DMS153 treated with DMSO at 0.1 percent for 48 hours (cell line): Measurements from ENCODE around the gene FRMD4B.

Experiments used
- DNase-seq: peaks from one replicate; lab custom pipeline; 2025; ENCODE audit not compliant: unreplicated experiment; lab: John Stamatoyannopoulos, UW

FRMD4B gene

DNA sequence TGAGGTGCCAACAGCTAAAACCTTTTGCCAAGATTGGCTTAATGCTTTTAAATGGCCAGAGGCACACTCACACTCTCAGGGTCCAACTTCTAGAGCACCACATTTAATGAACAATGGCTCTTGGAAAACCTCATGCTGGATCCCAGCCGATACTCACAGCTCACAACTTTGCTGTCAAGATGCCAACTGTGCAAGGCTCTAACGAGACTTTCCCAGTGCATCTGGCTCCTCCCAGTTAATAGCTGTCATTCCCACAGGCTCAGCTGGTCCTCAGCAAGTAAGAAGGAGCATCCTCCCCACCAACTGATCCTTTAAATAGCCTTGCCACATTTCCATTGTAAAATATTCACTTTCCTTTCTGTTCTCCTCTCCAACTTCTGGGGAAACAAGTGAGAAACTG, 20.3 kb upstream of the FRMD4B start:
- no peak for DNase-seq

DNA sequence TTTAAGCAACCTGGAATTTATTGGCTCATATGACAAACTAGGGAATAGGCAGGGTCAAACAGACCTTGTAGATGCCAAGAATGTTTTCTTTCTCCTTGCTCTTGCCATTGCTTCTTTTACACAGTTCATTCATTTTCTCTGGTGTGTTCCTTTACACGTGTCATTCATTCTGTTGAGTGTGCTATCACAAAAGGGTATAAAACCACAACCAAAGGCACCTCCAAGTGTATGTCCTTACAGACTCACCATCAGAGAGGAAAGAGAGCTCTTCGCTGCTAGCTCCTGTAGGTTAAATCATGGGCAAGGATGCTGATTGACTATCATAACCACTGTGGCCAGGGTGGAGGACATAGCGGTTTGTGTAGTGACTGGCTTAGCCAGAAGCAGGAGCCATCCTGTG, 19.2 kb upstream of the FRMD4B start:
- no peak for DNase-seq

DNA sequence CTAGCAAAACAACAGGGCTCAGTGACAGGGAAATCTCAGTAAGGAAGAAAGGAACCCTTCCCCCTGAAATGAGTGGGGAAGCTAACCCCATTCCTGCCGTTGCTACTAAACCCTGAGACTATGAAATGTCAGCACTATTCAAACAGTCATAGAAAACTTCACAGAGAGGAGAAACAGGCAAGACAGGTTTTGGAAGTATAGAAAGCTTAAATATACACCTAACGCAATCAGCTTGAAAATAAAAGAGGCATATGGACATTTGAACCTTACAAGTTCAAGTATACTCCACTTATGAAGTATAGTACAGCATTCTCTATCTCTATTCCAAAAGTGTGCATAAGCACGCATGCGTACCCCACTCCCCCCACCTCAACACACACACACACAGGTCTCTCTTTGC, 17.6 kb upstream of the FRMD4B start:
- no peak for DNase-seq

DNA sequence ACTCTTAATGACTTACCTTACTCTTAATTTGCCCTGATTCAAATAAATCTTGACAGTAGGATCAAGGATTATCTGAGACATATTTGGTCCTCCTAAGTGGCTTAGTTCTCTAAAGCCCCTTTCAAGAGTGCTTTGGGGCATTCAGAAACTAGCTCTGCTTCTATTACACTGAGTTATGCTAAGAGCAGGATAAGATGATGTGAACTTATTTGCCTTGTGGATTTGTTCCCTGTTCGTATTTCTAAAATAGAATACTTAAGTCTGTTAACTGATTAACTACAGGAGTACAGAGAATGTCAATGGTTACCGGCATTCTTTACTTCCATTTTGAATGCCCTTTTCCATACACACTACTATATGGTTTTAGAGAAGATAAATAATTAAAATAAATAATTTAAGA, 14.8 kb upstream of the FRMD4B start:
- DNase-seq: no peak

DNA sequence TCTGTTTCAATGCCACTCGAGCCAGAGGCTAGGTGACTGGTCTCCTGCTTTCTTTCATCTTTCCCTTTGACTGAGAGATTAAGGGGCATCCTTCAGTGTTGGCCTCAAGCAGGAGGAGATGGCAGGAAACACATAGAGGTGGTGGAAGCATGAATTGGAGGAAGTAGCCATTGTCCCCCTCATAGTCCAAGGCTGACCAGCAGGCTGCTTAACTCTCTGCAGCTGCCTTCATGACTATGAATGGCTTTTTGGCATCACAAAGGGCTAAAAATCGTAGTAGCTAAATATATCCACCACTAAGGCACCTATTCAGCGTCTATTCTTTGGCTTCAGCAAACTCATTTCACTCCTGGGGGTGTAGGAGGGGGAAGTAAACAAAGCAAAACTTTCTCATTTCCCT, 7.0 kb upstream of the FRMD4B start:
- DNase-seq: no peak

DNA sequence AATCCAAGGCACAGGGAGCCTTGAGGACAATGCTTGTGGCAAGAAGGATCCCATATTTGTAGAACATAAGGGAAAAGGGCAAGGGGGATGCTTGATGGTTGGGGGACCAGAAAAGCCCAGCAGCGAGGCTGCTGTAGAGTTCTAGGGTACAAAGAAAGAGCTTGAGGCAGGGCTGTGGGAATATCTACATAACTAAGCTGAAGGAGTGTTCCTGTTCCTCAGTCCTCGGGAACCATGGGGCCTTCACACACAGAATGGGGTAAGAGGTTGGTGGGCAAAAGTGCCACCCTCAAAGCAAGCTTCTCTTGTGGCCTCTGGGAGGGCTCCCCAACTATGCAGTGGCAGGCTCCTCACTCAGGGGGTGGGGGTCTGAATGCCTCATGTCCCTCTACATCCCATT, 6.5 kb upstream of the FRMD4B start:
- DNase-seq: no peak

DNA sequence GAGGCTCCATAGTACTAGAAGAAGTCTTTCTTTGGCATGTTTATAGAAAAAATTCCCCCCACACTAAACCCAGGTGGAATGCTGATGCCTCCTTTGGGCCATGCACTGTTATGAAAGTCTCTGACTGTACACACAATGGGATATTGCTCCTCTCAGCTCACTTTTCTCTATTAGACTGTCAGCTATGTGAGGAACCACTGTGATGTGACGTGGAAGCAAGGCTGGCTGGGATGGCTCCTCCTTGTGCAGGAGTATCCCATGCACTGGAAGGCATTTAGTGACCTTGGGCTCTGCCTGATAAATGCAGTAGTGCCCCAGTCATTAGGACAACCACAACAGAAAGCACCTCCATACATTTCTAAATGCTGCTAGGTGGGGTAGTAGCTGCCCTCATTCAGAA, 5.7 kb upstream of the FRMD4B start:
- no peak for DNase-seq

DNA sequence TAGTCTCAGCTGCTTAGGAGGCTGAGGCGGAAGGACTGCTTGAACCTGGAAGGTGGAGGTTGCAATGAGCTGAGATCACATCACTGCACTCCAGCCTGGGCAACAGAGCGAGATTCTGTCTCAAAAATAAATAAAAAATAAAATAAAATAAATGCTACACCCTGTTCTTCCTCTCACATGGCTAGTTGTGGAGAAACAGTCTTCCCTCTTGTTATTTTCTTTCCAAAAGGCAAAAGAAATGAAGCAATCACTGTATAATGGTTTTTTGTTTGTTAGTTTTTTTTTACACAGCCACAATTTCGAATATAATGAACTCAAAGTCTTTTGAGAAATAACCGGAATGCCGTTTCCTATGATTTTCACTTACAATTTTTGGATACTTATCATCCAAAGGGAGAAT, 4.9 kb upstream of the FRMD4B start:
- DNase-seq: no peak

DNA sequence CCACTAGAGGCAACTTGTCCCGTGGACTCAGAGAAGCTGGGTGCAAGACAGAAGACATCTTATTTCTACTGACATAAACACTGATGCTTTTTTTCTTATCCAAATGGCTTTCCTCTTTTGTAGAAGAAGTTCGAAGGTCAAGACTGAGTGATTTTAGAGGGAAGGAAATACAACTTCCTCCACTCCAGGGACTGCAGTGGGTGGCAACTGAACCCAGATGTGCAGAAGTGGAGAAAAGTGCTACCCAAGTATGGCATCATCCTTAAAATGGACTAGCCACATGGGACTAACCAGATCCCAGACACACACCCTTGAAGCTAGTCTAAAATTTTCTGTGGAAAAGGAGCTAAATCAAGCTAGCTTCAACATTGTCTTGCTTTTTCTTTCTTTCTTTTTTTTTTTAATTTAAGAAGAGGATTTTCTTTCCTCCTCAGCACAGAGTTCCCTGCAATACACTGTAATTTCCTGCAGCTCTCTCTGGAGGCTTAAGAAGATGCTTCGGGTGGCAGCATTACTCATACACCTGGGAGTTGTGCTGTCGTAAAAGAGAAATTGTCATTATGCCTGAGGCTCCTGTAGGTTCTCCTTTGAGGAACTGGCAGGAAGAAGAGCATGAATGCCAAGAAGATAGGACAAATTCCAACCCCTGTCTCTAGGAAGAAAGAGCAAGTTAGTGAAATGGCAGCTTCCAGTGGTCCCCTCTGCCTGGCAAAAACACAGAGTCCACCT, 3.8 kb upstream of the FRMD4B start:
- no peak for DNase-seq

DNA sequence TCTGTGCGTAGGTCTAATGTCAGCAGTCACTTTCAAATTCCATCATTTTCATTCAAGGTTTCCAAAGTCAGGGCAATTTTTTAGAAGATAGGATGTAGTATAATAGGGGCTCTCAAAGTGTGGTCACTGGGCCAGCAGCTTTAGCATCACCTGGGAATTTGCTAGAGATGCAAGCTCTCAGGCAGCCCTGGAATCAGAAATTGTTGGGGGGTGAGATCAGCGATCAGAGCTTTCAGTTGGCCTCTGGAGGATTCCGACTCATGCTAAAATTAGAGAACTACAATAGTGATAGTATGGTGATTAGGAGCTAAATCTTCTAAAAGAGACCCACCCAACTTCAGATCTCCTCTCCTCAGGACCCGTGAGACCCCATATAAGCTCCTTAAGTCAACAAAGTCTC, 2.4 kb upstream of the FRMD4B start:
- no peak for DNase-seq

DNA sequence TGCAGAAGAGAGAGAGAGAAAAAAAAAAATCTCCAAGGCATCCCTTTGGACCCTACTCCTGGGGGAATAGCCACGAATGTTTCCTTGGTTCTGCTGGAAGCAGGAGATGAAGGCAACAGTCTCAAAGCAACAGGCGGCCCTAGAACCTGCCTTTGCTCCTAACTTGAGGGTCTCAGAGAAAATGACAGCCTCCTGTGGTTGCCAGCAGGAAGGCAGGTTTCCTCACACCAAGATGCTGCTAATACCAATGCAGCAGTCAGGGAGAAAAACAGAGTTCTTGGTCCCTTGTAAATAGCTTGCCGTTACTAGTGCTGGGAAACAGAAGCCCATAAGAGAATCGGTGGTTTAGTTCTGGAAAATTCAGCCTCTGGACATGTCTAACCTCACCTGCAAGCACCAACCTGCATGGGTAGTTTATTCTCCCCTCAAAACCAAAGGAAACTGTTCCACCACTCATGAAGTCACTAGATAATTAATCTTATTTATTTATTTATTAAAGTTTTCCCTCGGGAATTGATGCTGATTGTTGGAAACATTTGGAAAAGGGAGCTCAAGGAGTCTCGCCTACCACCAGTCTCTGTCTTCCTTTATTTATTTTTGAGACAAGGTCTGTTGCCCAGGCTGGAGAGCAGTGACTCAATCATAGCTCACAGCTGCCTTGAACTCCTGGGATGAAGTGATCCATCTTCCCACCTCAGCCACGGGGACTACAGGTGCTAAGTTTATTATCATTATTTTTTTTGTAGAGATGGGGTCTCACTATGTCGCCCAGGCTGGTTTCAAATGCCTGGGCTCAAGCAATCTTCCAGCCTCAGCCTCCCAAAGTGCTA, 883 bp upstream of the FRMD4B start:
- no peak for DNase-seq

DNA sequence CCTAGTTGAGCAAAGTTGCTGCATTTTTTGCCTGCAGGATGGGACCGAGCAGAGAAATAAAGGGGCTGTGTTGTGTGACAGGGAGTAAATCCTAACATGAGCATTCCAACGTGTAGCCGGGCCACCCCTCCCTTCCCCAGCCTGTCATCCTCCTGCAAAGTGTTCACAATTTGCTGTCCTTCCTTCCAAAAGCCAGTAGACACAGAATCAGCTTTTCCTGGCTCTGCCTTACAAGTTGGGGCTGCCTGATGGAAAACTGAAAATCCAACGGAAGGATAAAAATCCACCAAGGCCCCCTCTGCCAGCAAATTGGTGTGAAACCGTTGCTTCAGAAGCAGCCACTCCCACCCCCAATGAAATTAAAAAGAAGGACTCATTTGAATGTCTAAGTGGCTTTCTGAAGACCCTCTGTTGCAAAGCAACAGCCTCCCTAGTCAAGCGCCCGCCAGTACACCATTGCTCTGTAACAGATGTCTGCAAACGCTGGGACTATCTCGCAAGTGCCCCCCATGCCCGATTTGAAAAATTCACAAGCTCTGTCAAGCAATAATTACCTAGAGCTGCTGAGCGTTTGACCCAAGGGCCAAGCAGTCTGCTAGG, 665 bp downstream of the FRMD4B start:
- no peak for DNase-seq

DNA sequence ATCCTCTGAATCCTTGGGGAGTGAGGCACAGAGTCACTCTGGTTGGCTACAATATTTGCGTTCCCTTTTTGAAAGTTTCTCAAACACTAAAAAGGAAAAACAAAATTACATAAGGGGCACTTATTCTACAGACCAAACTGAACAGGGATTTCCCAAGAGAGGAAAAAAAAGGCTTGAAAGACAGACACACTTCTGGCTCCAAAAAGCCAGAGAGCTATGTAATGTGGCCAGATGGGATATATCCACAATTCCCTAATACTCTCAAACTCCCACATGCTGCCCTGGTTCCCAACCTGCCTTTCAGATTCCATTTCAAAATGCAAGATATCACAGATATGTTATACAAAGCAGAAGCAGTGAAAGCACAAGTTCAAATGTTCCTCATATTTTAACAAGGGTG, 1.6 kb downstream of the FRMD4B start:
- DNase-seq: no peak

DNA sequence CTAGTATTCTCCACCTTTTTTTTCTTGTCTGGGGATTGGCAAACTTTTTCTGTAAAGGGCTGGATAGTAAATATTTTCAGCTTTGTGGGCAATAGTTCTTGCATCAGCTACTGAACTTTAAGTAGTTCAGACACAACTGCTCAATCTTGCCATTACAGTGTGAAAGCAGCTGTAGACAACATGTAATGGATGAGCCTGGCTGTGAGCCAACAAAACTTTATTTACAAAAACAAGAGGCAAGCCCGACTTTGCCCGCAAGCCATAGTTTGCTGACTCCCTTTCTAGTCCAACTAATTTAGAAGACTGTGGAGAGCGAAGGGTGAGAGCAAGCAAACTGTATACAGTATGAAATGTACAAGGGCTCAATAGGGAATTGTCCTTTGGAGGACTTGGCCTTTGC, 6.2 kb downstream of the FRMD4B start:
- DNase-seq: no peak

DNA sequence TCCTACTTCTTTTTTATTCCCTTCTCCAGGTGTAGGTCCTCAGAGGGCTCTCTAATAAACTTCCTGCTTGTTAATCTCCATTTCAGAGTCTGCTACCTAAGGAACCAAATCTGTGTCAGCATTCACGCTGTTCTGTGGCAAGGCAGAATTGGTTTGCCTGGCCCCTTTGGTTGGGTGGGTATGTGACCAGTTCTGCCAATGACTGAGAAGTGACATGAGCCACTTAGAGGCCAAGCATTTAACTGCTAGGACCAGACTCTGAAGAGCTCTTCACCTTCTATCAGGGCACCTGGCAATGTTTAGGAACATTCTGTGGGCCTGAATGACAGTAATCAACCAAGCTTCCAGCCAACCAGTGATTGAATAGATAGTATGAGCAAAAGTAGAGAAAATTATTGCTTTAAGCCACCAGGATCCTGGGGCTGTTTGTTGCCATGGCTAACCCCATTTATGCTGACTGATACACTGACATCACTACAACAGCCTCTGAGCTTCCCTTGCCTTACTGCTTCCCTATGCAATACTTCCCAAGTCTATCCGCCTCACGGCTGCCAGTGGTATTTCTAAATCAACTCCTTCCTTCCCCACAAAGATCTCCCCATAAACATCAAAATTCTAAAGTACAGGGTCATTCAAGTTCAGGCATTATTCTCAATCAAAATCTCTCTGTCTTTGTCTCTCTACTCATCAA, 7.6 kb downstream of the FRMD4B start:
- no peak for DNase-seq

DNA sequence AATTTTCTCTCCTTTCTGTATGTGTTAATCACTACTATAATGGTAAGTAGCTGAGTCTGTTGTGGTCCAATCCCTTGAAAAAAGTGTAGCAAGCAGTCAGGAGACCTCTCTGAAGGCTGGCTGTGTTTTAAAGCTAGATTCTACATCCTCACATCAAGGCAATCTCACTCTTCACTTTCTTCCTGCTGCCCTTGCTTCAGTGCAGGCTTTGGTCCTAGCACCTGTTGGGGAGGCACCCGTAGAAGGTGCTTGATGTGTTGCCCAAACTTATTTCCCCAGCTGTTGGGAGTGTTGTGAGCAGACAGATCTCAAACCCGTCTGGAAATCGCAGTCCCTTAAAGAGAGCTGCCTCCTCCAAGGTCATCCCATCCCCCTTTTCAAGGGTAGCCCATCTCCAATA, 8.6 kb downstream of the FRMD4B start:
- DNase-seq: no peak

DNA sequence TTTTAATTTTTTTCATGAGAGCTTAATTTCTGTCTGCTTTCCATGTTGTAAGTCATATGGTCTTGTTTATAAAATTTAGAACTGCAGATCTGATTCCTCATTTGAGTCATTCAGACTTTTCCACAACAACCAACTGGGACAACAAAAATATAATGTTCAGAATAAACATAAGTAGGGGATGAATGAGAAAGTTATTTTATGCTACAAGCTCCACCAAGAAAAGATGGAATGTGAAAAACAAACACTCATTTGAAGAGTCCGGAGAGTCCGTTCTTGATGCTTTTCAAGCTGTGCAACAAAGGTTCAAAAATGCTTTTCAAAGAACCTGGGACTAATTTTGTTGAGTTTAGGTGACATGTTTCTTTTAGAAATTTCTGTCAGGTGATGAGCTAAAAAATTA, 9.2 kb downstream of the FRMD4B start:
- no peak for DNase-seq

DNA sequence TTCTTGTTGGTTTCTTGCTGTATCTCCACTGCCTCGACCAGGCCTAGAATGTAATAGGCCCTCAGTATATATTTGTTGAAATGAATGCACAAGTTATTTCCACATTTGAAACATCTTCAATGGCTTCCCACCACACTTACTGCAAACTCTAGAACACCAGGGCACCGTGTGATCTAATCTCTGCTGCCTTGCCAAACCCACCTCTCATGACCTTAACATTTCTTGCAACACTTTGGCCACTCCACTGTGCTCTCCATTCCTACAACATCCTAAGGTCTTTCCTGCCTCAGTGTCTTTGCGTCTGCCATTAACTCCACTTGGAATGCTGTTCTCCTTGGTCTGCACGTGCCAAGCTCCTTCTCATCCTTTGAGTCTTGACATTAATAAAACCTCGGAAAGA, 14.1 kb downstream of the FRMD4B start:
- DNase-seq: no peak

DNA sequence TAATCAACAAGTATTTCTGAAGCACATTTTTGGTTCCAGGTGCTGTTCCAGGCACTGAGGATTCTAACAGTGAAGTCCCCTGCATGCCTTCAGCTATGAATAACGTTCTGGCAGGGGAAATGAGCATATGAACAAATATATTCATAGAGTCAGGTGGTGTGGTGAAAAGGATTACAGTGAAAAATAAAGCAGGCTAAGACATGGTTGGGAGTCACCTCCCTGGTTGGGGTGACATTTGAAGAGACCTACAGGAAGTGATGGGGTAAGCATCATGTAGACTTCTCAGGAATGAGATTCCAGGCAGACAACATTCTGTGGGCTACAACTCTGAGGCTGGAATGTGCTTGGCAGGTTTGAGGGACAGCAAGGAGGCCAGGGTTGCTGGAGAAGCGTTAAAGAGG, 15.0 kb downstream of the FRMD4B start:
- no peak for DNase-seq

DNA sequence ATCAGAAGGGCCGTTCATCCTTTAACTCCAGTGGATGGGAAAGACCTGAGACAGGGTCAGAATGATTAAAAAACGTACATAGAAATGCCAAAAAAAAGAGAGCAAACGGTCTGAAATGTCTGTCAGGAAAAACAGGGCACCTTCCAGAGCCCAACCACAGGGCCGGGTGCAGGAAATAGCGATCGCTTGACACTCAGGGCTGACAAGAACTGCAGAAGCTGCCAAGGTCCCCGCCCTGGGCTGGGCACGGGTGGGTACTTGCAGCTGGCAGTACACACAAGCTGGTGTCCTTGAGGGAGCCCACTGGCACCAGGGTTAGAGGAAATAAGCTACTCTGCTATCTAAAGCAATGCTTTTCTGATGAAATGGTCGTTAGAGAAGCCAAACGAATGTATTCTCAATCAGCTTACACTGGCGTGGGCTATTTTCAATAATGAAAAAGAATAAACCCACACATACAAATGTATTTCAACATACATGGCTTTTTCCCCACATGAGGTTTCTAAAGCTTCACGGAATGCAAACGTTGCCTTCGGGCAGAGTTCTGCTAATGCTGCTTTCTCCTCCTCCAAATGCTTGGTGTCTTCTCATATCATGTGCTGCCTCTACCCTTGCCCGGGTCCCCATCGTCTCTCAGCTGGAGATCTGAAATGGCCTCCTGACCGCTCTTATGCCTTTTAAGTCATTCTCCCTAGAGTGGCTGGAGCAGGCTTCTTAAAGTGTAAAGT, 15.6 kb downstream of the FRMD4B start:
- no peak for DNase-seq

DNA sequence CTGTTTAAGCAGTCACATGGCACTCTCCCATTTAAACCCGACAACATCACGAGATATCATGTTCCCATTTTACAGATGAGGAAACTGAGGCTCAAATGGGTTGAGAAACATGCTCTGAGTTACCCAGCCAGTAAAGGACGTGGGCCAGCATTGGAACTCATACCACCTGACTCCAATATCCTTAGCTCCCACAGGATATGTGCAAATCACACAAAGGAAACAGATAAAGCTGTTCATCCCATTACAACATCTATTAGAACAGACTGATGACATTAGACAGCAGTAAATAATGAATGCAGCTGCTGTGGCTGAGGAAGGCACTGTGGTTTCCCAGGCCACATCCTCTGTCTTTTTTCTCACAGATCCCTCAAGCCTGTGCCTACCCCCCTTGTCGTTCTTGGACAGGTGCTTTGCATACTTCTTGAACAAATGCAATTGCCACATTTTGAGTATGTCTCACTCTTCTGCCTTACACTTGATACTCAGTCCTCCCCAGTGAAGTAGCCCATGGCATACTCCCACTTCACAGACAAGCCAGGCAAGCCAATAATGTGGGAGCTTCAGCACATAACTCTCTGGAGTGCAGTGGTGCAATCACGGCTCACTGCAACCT, 17.7 kb downstream of the FRMD4B start:
- DNase-seq: no peak
